T-helper 2 cell (primary cell): Measurements from ENCODE around the gene PHACTR1.

ENCODE experiments used
- DNase-seq, 5 experiments: peaks; one replicate each; pipeline versions ENCODE4 v3.0.0 to v3.0.0-alpha.2; 2012 to 2022

The PHACTR1 gene

GRCh38 chr6:13035606-13036005, 319.0 kb downstream of the PHACTR1 start:
- no peak for DNase-seq

- DNase-seq: no peak
Measured at GRCh38 chr6:13038315-13038714, 321.7 kb downstream of the PHACTR1 start.

- no peak for DNase-seq
Measured at GRCh38 chr6:13038741-13039190, 322.2 kb downstream of the PHACTR1 start.

GRCh38 chr6:13044390-13044789, 327.8 kb downstream of the PHACTR1 start:
- no peak for DNase-seq

DNA sequence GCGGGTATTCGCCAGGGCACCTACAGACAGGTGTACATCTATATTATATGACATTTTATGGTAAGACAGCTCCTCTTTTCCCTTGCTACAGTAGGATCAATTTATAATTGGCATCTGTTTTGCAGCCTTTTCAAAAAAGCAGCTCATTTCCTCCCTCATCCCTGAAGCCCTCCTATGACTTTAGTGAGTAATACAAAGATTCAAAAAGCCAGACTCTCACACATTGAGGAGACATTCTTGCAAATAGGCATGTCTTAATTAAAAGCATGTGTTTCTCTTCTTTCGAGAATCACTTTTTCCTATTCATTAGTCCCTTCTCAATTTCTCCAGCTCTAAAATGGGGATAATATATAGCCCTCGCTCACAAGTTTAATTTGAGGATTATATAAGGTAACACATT, 328.3 kb downstream of the PHACTR1 start:
- DNase-seq: no peak

- no peak for DNase-seq
Measured at GRCh38 chr6:13045676-13046075, 329.1 kb downstream of the PHACTR1 start.

DNA sequence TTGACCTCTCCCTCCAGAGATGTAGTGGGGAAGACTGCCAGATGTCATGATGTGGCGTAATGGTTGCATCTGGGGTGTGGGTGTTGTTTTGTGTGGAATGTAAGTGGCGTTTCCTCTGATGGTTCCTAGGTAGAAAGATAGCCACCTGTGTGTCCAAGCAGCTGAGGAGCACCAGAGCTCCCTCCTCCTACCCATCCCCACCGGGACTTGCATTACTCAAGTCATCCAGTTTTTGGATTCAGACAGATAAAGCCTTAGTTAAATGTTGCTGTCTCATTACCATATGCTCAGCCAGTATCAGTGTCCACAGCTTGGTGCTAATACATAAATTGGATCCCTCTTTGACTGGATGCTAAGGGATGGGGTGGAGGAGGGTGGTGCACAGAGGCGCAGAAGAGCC, 329.5 kb downstream of the PHACTR1 start:
- DNase-seq: no peak

DNA sequence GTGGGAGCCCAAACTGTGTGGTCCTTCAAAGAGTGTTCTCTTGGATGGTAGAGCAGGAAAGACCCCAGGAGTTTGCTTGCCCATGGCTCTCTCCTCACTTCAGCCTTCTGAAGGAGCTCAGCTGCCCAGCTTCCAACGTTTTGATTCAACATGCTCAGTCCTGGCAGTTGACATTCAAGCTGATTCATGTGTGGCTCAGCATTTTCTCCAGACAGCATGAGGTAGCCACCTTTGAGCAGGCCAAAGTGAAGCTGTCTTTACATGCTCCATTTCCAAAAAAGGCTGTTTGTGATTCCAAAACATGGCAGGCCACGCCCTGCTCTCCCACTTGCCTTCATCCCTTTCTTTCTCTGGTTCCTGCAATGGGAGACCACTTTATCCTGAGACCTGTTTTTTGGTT, 331.5 kb downstream of the PHACTR1 start:
- DNase-seq: no peak

DNA sequence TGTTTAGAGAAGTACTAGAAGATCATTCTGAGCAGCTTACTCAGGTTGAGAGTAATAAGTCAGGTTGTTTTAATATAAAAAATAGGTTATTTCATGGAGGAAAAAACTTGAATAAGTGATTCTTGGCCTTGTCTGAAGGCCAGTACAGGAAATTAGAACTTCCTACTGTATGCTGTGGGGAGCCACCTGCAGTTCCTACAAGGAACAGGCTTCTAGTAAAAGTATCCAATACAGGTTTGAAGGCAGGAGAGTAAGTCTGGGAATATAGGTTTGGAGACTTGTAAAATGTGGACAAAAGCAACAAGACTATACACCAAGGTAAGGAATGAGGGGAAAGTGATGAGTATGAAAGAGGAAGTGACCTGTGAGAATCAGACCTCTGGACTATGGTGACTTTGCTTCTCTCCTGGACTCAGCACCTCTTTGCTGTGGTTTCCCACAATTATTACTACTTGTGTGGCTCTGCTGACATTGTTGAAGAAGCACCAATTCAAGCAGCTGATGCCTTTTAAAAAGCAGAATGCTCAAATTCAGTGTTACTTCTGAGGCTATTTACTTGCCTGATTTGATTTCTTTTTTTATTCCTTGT, 333.2 kb downstream of the PHACTR1 start:
- no peak for DNase-seq

DNA sequence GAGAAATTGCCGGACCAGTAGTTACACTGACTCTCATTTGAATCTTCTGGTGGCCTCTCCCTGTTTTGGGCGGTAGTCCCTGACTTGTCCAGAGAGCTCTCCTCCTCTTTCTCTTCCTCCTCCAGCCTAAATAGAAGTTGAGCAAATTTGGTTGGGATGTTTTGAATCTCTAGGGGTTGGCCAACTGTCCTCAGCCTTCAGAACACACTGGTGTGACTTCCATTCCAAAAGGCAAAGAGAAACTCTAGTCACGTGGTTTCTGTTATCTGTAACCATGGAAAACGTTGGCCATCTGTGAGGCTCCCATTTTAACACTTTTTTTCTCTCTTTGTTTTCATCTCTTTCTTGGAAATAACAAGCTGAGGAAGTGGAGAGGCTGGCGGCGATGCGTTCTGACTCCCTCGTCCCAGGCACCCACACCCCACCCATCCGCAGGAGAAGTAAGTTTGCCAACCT, 336.5 kb downstream of the PHACTR1 start:
- no peak for DNase-seq

GRCh38 chr6:13058051-13058450, 341.5 kb downstream of the PHACTR1 start:
- DNase-seq: no peak

DNA sequence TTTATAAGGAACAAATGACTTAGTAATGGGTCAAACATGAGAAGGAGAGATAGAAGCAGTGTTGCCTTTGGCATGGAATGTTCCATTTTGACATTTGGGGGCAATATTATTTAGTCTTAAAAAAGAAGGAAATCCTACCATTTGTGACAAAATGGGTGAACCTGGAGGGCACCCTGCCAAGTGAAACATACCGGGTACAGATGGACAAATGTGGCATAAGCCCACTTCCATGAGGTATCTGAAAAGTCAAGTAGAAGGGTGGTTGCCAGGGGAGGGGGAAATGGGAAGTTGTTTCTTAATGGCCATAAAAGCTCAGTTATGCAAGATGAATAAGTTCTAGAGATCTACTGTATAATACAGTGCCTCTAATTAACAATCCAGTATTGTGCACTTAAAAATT, 342.5 kb downstream of the PHACTR1 start:
- no peak for DNase-seq

GRCh38 chr6:13063300-13063918, 346.8 kb downstream of the PHACTR1 start:
- no peak for DNase-seq

GRCh38 chr6:13065581-13065980, 349.0 kb downstream of the PHACTR1 start:
- no peak for DNase-seq

DNA sequence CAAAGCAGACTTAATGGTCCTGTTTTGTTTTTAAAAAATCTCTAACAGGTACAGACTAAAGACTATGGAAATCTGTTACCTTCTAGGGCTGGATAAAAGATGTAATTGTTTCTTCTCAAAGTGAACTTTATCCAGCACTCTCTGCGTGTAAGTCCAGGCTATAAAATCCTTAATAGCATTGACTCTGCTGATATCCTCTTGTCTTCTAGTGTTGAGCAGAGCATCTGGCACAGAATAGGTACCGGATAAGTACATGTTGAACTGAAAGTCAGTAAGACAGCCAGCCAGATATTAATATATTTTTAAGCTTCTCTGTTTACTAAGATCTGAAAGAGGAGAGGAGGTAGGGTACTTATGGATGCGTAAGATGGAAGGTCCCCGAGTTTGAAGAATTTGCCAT, 349.5 kb downstream of the PHACTR1 start:
- DNase-seq: no peak

GRCh38 chr6:13066820-13067219, 350.3 kb downstream of the PHACTR1 start:
- no peak for DNase-seq

DNA sequence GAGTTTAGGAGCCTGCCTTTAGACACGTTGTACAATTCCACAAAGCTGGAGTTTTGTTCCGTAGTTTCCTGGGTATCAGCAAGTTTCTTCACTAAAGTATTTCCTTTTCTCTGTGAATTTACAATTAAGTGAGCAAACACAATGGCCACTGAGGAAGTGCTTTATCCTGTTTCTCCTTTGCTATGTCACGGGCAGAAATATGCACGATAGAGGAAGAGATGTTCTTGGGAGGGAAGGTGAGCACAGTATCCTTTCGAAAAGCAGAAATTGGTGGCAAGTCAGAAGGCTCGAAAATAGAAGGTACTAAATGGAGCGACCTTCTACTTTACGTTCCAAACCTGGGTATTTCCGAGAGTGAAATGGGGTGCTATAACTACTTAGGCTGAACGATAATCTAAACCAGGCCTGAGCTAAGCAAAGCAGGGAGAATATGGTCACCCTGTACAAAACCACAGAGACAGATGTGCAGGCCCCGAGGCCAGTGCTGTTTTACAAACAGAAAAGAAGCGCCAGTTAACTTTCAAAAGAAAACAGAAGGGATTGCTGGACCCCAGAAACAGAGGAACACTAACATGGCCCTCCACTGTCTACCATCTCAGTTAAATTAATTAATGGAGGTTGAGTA, 352.1 kb downstream of the PHACTR1 start:
- no peak for DNase-seq

DNA sequence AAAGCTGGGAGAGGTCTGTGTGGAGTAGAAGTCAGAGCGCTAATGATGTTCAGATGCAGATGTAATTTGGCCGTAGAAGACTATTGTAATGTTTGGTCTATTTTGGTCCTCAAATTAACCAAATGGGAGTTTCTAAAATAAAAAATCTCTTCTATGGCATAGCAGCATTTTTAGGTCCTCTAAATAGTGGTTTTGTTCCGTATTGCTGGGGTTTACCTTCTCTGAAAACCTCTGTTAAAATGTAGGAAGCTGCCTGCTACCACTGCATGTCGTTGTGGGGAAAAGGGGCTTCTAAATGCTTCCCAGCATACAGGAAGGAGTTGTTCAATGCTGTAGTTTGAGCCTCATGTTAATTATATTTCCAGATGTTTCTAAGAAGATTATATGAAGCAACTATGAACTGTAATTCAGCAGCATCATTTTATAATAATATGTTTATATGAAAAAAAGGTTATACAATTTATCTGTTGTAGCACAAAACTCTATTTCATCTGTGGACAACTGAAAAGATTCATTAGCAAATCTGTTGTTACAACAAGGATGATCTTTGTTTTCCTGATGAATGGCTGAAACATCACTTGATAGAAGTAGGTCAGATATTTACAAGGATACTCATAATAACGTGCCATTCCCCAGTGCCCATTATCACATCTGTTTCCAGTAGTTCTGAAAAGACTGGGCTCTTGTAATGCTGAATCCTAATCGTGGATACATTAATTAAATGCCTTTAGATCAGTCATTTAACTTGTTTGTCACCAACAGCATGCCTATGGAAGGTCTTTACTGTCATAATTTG, 355.2 kb downstream of the PHACTR1 start:
- DNase-seq: no peak

DNA sequence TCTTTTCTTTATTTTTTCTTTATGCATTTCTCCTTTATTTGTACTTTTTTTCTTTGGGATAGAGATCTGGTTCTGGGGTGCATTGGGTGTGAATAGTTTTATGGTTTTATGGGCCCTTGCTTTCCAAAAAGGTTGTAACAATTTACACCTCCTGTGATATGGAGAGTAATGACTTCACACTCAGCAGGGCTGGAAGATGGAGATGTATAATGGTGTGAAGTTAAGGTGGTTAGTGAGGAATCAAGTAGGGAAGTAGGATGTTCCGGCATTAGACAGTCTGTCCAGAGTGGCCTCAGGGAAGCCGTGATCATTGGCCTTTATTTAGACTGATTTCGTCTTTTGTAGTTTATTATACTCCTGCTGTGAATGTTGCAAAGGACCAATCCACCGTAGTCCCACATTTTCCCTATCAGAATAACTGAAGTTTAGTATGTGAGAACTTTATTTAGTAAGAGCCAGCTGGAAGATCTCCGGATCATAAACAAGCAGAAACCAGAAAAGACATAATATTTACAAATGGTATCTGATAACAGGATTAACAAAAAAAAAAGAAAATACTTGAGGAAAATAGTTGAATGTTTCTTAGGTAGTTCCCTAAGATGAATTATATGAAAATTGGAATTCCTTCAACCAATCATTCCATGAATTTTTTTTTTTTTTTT, 356.2 kb downstream of the PHACTR1 start:
- no peak for DNase-seq

DNA sequence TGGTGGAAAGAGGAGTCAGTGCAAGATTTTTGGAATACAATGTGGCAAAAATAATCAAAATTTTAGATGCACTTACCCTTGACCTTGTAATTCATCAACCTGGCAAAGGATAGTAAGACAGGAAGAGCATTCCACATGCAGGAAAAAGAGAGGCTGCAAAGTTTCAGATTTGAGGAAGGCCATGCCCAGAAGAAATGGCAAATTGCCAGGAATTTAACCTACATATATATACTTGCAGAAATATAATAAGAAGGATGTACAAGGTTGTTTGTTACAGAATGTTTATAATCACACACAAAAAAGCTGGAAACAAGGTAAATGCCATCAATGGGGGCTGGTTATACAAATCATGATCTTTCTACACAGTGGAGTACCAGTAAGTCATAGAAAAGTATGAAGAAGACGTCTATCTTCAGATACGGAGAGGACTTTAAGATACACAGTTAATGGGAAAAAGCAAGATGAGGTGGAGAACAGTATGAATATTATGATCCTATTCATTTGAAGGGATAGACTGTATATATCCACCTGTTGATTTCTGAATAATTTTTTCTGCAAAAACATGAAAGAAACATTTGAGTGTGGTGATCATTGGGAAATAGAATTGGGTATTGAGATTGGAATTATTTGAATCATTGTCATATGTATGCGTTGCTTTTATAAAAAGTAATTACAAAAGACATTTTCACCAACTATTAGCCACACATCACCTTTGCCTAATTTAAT, 358.0 kb downstream of the PHACTR1 start:
- no peak for DNase-seq

- DNase-seq: no peak
Measured at GRCh38 chr6:13075141-13075845, 358.7 kb downstream of the PHACTR1 start.

DNA sequence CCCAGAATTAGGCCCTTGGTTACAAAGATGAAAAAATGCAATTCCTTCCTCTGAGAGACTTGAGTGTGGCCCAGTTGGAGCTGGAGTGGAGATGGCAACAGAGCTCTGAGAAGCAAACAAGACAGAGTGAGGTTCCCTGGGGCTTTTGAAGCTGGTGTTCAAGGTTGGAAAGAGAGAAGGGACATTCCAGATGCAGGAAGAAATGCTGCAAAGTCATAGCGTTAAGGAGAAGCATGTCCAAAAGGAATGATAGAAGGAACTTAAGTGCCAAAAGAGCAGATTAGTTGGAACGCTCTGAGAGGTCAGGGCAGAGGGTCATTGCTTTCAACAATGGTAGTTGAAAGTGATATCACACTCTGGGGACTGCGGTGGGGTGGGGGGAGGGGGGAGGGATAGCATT, 360.0 kb downstream of the PHACTR1 start:
- no peak for DNase-seq
